OCI-LY1 (cell line): ENCODE data around the gene CCNL2.

ENCODE experiments used
- H2AFZ ChIP-seq: fragments of 200-600 bp; sonication (generic), shearing (Covaris generic); 2 replicates; pipeline ENCODE4 v1.6.0; 2014; ENCODE audit warnings: antibody characterized with exemption, mild to moderate bottlenecking, low read length
- H3F3A ChIP-seq: fragments of 200-600 bp; sonication (generic), shearing (Covaris generic); 2 replicates; pipeline ENCODE4 v1.6.0; 2014; ENCODE audit warnings: mild to moderate bottlenecking, antibody characterized with exemption, low read length, moderate library complexity; ENCODE audit not compliant: insufficient read depth
- H3K27ac ChIP-seq: fragments of 200-600 bp; sonication (generic); 2 replicates; pipeline ENCODE4 v1.5.1; 2014; ENCODE audit warnings: low read length, mixed run types, mild to moderate bottlenecking, low read depth; ENCODE audit not compliant: poor library complexity, severe bottlenecking
- H3K27me3 ChIP-seq: fragments of 200-600 bp; sonication (generic); 2 replicates; pipeline ENCODE4 v1.6.0; 2014; ENCODE audit warnings: antibody characterized with exemption, mild to moderate bottlenecking, low read length, moderate library complexity; ENCODE audit not compliant: insufficient read depth
- H3K36me3 ChIP-seq: fragments of 200-600 bp; sonication (generic); 2 replicates; pipeline ENCODE4 v1.6.1; 2014; ENCODE audit warnings: mild to moderate bottlenecking, antibody characterized with exemption, low read length, moderate library complexity, mixed read lengths; ENCODE audit not compliant: insufficient read depth
- H3K4me1 ChIP-seq: fragments of 200-600 bp; sonication (generic); 2 replicates; pipeline ENCODE4 v1.5.1; 2014; ENCODE audit warnings: mild to moderate bottlenecking, low read length, moderate library complexity; ENCODE audit not compliant: insufficient read depth, severe bottlenecking
- H3K4me2 ChIP-seq: fragments of 200-600 bp; sonication (generic), shearing (Covaris generic); 2 replicates; pipeline ENCODE4 v1.6.1; 2014; ENCODE audit warnings: low read length
- H3K4me3 ChIP-seq: fragments of 200-600 bp; sonication (generic); 2 replicates; pipeline ENCODE4 v1.5.1; 2014; ENCODE audit warnings: low read length, low read depth, mild to moderate bottlenecking, mixed read lengths; ENCODE audit not compliant: poor library complexity, severe bottlenecking
- H3K79me2 ChIP-seq: fragments of 200-600 bp; shearing (Covaris generic); 2 replicates; pipeline ENCODE4 v1.6.1; 2016; ENCODE audit warnings: mixed run types, low read length, mixed read lengths; ENCODE audit not compliant: insufficient read depth
- H3K9ac ChIP-seq: fragments of 200-600 bp; sonication (generic), shearing (Covaris generic); 2 replicates; pipeline ENCODE4 v1.6.1; 2014; ENCODE audit warnings: mild to moderate bottlenecking, low read length, mixed read lengths
- H3K9me2 ChIP-seq: fragments of 200-600 bp; sonication (generic), shearing (Covaris generic); 2 replicates; pipeline ENCODE4 v1.6.1; 2014; ENCODE audit warnings: low read depth, mild to moderate bottlenecking, low read length, mixed read lengths
- H3K9me3 ChIP-seq: fragments of 200-600 bp; shearing (Covaris generic); 2 replicates; pipeline ENCODE4 v1.6.1; 2014; ENCODE audit warnings: low read length, mixed read lengths
- H4K20me1 ChIP-seq: fragments of 200-600 bp; sonication (generic), shearing (Covaris generic); 2 replicates; pipeline ENCODE4 v1.6.0; 2016; ENCODE audit warnings: mild to moderate bottlenecking, low read length; ENCODE audit not compliant: insufficient read depth
- CTCF ChIP-seq: fragments of 200-600 bp; sonication (generic), shearing (Covaris generic); IDR thresholded peaks from 2 replicates; pipeline ENCODE4 v1.5.1; 2017; ENCODE audit warnings: mild to moderate bottlenecking, antibody characterized with exemption, low read length, moderate library complexity, mixed read lengths
- EZH2 ChIP-seq: fragments of 200-600 bp; sonication (generic), shearing (Covaris generic); IDR thresholded peaks from 2 replicates; pipeline ENCODE4 v1.8.0; 2017; ENCODE audit warnings: borderline replicate concordance, mixed run types, mild to moderate bottlenecking, antibody characterized with exemption, low read length, moderate library complexity, mixed read lengths

CCNL2 gene

GRCh38 chr1:1355416-1355815 lies 43.7 kb downstream of the CCNL2 start:
- Histone ChIP-seq H3K9ac (no peak overlapping the region), H3K4me1 (peaks cover 6% of the 10 kb centered on the region), H3K36me3 (no peaks in the 10 kb centered on the region)

DNA sequence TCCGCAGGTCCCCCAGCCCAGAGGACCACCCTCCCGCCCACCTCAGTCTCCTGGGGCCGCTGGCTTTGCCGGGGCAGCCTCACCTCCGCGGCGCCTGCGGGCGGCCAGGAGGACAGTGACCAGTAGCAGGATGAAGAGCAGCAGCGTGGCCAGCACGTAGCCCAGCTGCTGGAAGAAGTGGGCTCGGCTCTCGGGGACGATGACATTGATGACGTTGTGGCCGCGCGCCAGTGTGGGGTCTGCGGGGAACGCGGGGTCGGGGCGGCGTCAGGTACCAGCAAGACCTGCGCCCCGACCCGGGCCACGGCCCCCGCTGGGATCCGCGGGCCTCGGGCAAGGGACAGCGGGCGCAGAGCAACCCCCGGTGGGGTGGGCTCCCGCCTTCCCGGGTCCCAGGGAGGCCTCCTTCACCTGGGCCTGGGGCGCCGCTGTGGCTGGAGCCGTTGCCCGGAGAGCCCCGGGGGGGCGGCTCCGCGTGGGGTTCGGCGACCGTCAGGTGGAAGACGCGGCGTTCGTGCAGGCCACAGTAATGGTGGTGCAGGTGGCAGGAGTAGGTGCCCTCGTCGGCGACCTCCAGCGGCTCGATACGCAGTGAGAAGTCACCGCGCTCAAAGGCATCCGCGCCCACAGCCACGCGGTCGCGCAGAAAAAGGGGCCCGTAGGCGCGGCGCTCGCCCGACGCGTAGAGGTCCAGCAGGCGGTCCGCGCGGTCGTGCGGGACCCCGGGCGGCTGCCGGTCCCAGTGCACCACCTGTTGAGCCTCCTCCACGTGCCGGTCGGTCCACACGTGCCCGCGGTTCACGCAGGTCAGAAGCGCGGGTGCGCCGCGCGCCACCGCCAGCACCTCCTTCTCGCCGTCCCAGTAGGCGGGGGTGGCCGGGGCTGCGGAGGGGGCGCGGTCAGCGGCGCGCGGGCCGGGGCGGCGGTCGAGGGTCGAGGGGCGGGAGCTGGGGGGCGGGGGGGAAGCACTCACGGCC lies 44.6 kb downstream of the CCNL2 start:
- Histone ChIP-seq H3K9ac (no peak overlapping the region), H3K27me3 (peaks cover 13% of the 10 kb centered on the region; the same call in 1 of the 2 replicates), H4K20me1 (no peaks in the 10 kb centered on the region), H2AFZ (no peak overlapping the region), H3K27ac (no peak overlapping the region), H3K9me2 (no peaks in the 10 kb centered on the region), H3F3A (no peaks in the 10 kb centered on the region; the same call in 1 of the 2 replicates), H3K36me3 (no peaks in the 10 kb centered on the region), H3K9me3 (no peaks in the 10 kb centered on the region), H3K4me2 (no peak overlapping the region), H3K4me1 (peaks cover 6% of the 10 kb centered on the region), H3K4me3 (no peak overlapping the region), H3K79me2 (no peaks in the 10 kb centered on the region)
- TF ChIP-seq CTCF, result no peak
- TF ChIP-seq EZH2, result no peak

More at GRCh38 chr1:1355416-1355815, 43.7 kb downstream of the CCNL2 start:
- Histone ChIP-seq H3K27me3 (peaks cover 13% of the 10 kb centered on the region; the same call in 1 of the 2 replicates), H3K27ac (no peak overlapping the region), H3K9me3 (no peaks in the 10 kb centered on the region), H3K4me2 (no peak overlapping the region), H3K4me3 (no peak overlapping the region), H3F3A (no peaks in the 10 kb centered on the region; the same call in 1 of the 2 replicates), H2AFZ (no peak overlapping the region), H3K79me2 (no peaks in the 10 kb centered on the region), H3K9me2 (no peaks in the 10 kb centered on the region), H4K20me1 (no peaks in the 10 kb centered on the region)
- TF ChIP-seq EZH2 (no peak), CTCF (no peak)

- Histone ChIP-seq H3F3A (no peaks in the 10 kb centered on the region; the same call in 1 of the 2 replicates), H3K9me2 (no peaks in the 10 kb centered on the region), H3K79me2 (no peaks in the 10 kb centered on the region), H3K9me3 (no peaks in the 10 kb centered on the region), H4K20me1 (no peaks in the 10 kb centered on the region), H3K4me3 (no peak overlapping the region), H3K27ac (no peak overlapping the region), H2AFZ (no peak overlapping the region), H3K27me3 (0 out of 2 replicates have a peak, but pooled peaks cover 7% of the 10 kb centered on the region), H3K9ac (no peak overlapping the region), H3K36me3 (no peaks in the 10 kb centered on the region), H3K4me2 (no peak overlapping the region), H3K4me1 (peaks cover 6% of the 10 kb centered on the region)
- no peak for TF ChIP-seq CTCF
- TF ChIP-seq EZH2, result no peak
Observed at GRCh38 chr1:1353389-1354151, 45.6 kb downstream of the CCNL2 start.
